GM10248 (cell line): ENCODE data around the gene CUBN.

ENCODE experiments used
- CTCF ChIA-PET: fragments of 300-600 bp; sonication (Branson Sonifier 250); formaldehyde crosslinking; extraction: SDS; loops from one replicate; lab custom pipeline; 2021; ENCODE audit warnings: antibody characterized with exemption; lab: Yijun Ruan, JAX
- POLR2A ChIA-PET: fragments of 350-650 bp; sonication (Branson Sonifier 250); formaldehyde crosslinking; extraction: SDS; loops from one replicate; lab custom pipeline; 2020; ENCODE audit warnings: antibody characterized with exemption; lab: Yijun Ruan, JAX
- DNase-seq: peaks from one replicate; pipeline ENCODE4 v3.0.0; 2012; ENCODE audit errors: extremely low spot score
- CTCF ChIP-seq: IDR thresholded peaks from 2 replicates; pipeline ENCODE4 v1.5.1; 2012; ENCODE audit warnings: mild to moderate bottlenecking, low read depth; ENCODE audit errors: extremely low read depth, missing control alignments, control extremely low read depth

The CUBN gene

GRCh38 chr10:17092216-17092944 is 37.2 kb downstream of the CUBN start:
- no peak for TF ChIP-seq CTCF
- ChIA-PET POLR2A (no interaction called here), CTCF (no interaction called here)
- no peak for DNase-seq

GRCh38 chr10:17088118-17088806 is 41.3 kb downstream of the CUBN start:
- no peak for TF ChIP-seq CTCF
- ChIA-PET POLR2A (no interaction called here), CTCF (interaction anchor here (1.5 kb wide), 1 partner anchor 19 kb away, joined by 3 read pairs; no protein-coding TSS in a partner anchor)
- DNase-seq: no peak

- POLR2A ChIA-PET: no interaction called here
- CTCF ChIA-PET: interaction anchor here (1.5 kb wide), 1 partner anchor 20 kb away, joined by 3 read pairs; no protein-coding TSS in a partner anchor
- no peak for TF ChIP-seq CTCF
- no peak for DNase-seq
Observed at GRCh38 chr10:17086865-17087367, 42.7 kb downstream of the CUBN start.

GRCh38 chr10:17085011-17085725 is 44.4 kb downstream of the CUBN start:
- POLR2A ChIA-PET: no interaction called here

GRCh38 chr10:17084258-17084657 is 45.4 kb downstream of the CUBN start:
- no peak for DNase-seq
- ChIA-PET CTCF (interaction anchor here (0.9 kb wide), 1 partner anchor 11 kb away, joined by 3 read pairs; no protein-coding TSS in a partner anchor), POLR2A (no interaction called here)
- TF ChIP-seq CTCF: no peak

More at GRCh38 chr10:17085011-17085725, 44.4 kb downstream of the CUBN start:
- no peak for DNase-seq
- CTCF ChIA-PET: interaction anchor here (0.9 kb wide), 1 partner anchor 12 kb away, joined by 3 read pairs; no protein-coding TSS in a partner anchor
- no peak for TF ChIP-seq CTCF

- no peak for DNase-seq
- ChIA-PET POLR2A (no interaction called here), CTCF (no interaction called here)
- TF ChIP-seq CTCF: no peak
Observed at GRCh38 chr10:17081431-17081830, 48.2 kb downstream of the CUBN start.
